ENCODE results near the gene ANO1.

- TF ChIP-seq POLR2A (IDR thresholded peaks at IDR 0.05) = no peak
- no peak for TF ChIP-seq CTCF (IDR thresholded peaks at IDR 0.05)
These were observed 127.6 kb downstream of the ANO1 start for GRCh38 chr11:70205766-70206165.
